GM21526 (cell line): ENCODE results near the gene PLA2R1.

Source experiments
- ATAC-seq: cut with Tn5 transposase; IDR thresholded peaks from one replicate; pipeline ENCODE4 v1.9.1; 2021; ENCODE audit warnings: moderate library complexity; ENCODE audit not compliant: unreplicated experiment, low FRiP score

Gene PLA2R1

GRCh38 chr2:159902722-159903121, 159.7 kb downstream of the PLA2R1 start:
- ATAC-seq = no peak

- no peak for ATAC-seq
Measured at GRCh38 chr2:159900343-159900742, 162.1 kb downstream of the PLA2R1 start.

- ATAC-seq = no peak
Measured at GRCh38 chr2:159898441-159898840, 164.0 kb downstream of the PLA2R1 start.

- no peak for ATAC-seq
Measured at GRCh38 chr2:159897720-159898119, 164.7 kb downstream of the PLA2R1 start.

- ATAC-seq = no peak
Measured at GRCh38 chr2:159897081-159897480, 165.3 kb downstream of the PLA2R1 start.

- ATAC-seq = peak; percentile 50
Measured at GRCh38 chr2:159895258-159896065, 167.0 kb downstream of the PLA2R1 start.

GRCh38 chr2:159894145-159894838, 168.1 kb downstream of the PLA2R1 start:
- no peak for ATAC-seq

GRCh38 chr2:159892990-159893810, 169.2 kb downstream of the PLA2R1 start:
- no peak for ATAC-seq

GRCh38 chr2:159891917-159892730, 170.3 kb downstream of the PLA2R1 start:
- ATAC-seq = no peak

- ATAC-seq = no peak
Measured at GRCh38 chr2:159891267-159891588, 171.2 kb downstream of the PLA2R1 start.

GRCh38 chr2:159890551-159891266, 171.7 kb downstream of the PLA2R1 start:
- no peak for ATAC-seq

GRCh38 chr2:159882130-159882745, 180.2 kb downstream of the PLA2R1 start:
- ATAC-seq = no peak
